Natural killer cell treated with Interleukin-12 subunit alpha and Interleukin-12 subunit beta and Interleukin-15 and Interleukin-18, amount 100 ng/mL, for 72 hours (primary cell): Measurements from ENCODE around the gene MTCH1. TPM values are rescaled to one million over a fixed set of nuclear protein-coding genes. Genes with fewer than 3 reads are reported as not detected.

ENCODE experiments used
- ATAC-seq, 2 donors: fragments of 150-1000 bp; cut with Tn5 transposase in 1 of 2; sonication (Bioruptor Pico), chemical (Tn5 transposase) in 1 of 2; 2 replicates each; pipeline ENCODE4 v1.10.0; 2021
- DNase-seq: peaks from one replicate; pipeline ENCODE4 v3.0.0; 2022; ENCODE audit warnings: low spot score
- H3K27ac Mint-ChIP-seq, 2 donors: 1 replicate in 1 of 2; 2 replicates in 1 of 2; pipeline ENCODE4 v1.8.0; 2022; ENCODE audit warnings: mixed read lengths in 2 of 2, mild to moderate bottlenecking in 1 of 2, moderate library complexity in 1 of 2
- H3K27me3 Mint-ChIP-seq, 2 donors: 1 replicate in 1 of 2; 2 replicates in 1 of 2; pipeline ENCODE4 v1.8.0; 2022; ENCODE audit warnings: mixed read lengths in 2 of 2
- H3K36me3 Mint-ChIP-seq: one replicate; pipeline ENCODE4 v1.8.0; 2022; ENCODE audit warnings: mixed read lengths
- H3K4me1 Mint-ChIP-seq, 2 donors: 1 replicate in 1 of 2; 2 replicates in 1 of 2; pipeline ENCODE4 v1.8.0; 2022; ENCODE audit warnings: low read depth in 2 of 2, mixed read lengths in 2 of 2, mild to moderate bottlenecking in 1 of 2
- H3K4me3 Mint-ChIP-seq: one replicate; pipeline ENCODE4 v1.8.0; 2022; ENCODE audit warnings: mixed read lengths
- H3K9me3 Mint-ChIP-seq: 2 replicates; pipeline ENCODE4 v1.8.0; 2022; ENCODE audit warnings: mixed read lengths
- total RNA-seq, 2 donors: library from RNA; stranded (reverse); gene quantifications; one replicate each; pipeline ENCODE4 v1.2.3, GENCODE V29; 2022

The MTCH1 gene
- total RNA-seq, 2 donors from 2014 or later = 118 to 183 TPM

DNA sequence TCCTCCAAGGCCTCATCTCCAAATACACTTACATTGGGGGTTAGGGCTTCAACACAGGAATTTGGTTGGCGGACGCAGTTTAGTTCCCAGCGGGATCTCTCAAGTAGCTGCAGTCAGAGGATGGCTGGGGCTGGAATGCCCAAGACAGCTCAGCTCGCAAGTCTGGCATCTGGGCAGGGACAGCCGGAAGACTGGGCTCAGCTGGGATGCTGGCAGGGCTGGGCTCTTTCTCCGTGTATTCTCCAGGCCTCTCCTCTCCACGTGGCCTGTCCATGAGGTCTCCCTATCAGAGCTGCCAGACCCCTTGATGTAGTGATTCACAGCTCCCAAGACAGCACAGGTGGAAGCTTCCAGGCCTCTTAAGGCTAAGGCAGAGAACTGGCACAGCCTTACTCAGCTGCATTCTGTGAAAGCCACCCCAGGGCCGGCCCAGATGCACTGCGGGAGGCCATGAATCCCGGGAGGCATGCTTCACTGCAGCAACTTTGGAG, 24.5 kb upstream of the MTCH1 start:
- Mint-ChIP-seq H3K36me3 (no peaks in the 10 kb centered on the region), H3K9me3 (no peaks in the 10 kb centered on the region), H3K4me3 (no peak overlapping the region), H3K27me3 (no peaks in the 10 kb centered on the region), H3K4me1 (peaks cover 16 to 17% of the 10 kb centered on the region in 2 donors), H3K27ac (no peak overlapping the region)
- DNase-seq (no peak), ATAC-seq (no peak)

DNA sequence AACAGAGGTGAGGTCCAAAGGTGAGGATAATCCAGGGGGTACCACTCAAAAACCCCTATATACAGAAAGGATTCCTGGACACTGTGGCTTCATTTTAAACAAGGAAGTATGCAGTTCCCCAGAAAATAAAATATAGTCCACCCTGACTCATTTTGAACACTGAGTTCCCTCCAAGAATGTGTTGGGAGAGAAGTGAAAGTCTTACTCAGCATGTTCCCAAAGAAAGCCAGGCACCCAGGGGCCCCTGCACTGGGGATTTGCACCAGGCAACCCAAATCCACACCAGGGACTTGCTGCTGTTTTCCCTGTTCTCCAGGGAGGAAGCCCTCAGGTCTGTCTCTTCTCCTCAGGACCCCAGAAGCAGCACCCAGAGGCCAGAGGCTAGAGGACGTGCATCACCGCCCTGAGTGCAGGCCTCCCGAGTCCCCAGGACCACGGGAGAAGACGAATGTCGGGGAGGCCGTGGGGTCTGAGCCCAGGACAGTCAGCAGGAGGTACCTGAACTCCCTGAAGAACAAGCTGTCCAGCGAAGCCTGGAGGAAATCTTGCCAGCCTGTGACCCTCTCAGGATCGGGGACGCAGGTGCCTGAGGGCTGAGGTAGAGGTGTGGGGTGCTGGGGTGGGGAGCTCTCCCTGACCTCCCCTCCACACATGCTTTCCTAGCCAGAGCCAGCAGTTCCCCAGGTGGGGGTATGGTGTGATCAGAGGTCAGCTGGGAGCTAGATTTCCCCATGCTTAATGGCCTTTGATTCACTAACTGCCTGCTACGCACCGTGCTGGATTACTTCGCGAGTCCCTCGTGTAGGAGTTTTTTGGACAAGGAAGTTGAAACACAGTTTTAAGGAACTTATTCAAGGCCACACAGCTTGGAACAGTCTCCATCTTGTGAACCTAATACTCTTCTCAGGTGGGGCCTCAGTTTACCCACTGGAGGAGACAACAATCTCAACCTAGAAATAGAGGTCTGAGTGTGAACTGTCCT, 22.8 kb upstream of the MTCH1 start:
- Mint-ChIP-seq H3K9me3 (no peaks in the 10 kb centered on the region), H3K36me3 (no peaks in the 10 kb centered on the region), H3K4me1 (peaks cover 16 to 19% of the 10 kb centered on the region in 2 donors), H3K27me3 (no peaks in the 10 kb centered on the region), H3K4me3 (peak overlapping the region; percentile 45), H3K27ac (peak overlapping the region in 1 of 2 donors; percentile 37)
- DNase-seq (no peak), ATAC-seq (no peak)

DNA sequence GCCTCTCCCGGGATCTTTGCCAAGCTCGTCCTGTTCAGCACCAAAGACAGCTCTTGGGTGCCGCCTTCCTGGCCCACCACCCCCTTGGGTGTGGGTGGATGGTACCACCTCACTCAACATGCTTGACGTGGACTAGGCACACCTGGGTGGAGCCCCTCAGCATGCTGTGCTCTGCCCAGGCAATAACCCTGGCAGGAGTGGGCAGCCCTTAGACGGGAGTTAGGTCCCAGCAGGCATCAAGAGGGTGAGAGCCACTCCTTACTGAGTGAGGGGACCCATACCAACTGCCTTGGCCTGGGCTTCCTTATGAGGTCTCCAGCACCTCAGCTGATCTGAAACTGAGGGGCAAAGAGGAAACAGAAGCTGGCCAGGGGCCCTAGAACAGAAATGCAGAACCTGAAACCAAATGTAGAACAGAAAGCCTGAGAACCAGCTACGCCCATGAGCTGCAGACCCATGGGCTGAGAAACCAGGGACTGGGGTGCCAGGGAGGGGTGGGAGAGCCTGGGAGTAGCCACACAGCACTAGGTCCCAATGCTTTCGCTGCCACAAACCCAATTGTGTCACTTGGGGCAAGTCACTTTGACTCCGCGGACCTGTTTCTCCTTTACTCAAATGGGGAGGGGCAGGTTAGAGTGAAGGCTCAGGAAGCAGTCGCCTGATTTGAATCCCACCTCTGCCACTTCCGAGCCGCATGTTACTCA, 21.5 kb upstream of the MTCH1 start:
- Mint-ChIP-seq H3K4me3 (peak overlapping the region; percentile 45), H3K4me1 (peaks cover 16 to 19% of the 10 kb centered on the region in 2 donors), H3K27me3 (no peaks in the 10 kb centered on the region), H3K27ac (peak overlapping the region; percentile 37 to 39), H3K9me3 (no peaks in the 10 kb centered on the region), H3K36me3 (no peaks in the 10 kb centered on the region)
- DNase-seq = no peak
- ATAC-seq = peak in 1 of 2 donors; percentile 45

DNA sequence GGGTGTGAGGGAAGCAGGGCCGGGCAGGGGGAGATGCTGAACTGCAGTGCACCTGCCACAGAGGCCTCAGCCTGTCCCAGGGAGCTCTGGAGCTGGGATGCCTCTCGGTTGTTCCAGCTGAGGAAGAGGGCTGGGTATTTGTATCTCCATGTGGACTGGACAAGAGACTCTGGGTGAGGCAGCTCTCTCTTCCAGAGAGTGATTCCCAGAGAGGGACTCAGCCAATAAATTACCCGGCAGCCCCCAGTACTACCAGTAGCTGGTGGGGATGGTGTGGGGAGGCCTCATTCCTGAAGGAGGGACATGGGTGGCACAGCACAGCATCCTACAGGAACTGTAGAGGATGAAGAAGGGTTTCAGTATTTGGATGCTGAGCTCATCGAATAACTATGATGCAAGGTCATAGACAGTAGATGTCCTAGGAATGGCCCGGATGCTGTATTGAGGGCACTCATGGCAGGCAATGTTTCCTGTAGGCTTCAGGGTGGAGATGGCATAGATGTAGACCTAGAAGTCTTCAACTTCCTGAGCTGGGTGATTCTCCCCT, 20.9 kb upstream of the MTCH1 start:
- H3K4me3 Mint-ChIP-seq = peak overlapping the region; percentile 40
- H3K27ac Mint-ChIP-seq = peak overlapping the region in 1 of 2 donors; percentile 76
- no peaks in the 10 kb centered on the region for H3K27me3 Mint-ChIP-seq

GRCh38 chr6:37005827-37006567, 20.0 kb upstream of the MTCH1 start:
- Mint-ChIP-seq H3K36me3 (no peaks in the 10 kb centered on the region), H3K4me3 (peak overlapping the region; percentile 40), H3K27me3 (no peaks in the 10 kb centered on the region), H3K27ac (peak overlapping the region; percentile 43 to 76), H3K4me1 (peaks cover 16 to 19% of the 10 kb centered on the region in 2 donors), H3K9me3 (no peaks in the 10 kb centered on the region)
- DNase-seq (no peak), ATAC-seq (no peak)

More for the DNA sequence above, 20.9 kb upstream of the MTCH1 start:
- DNase-seq = no peak
- no peak for ATAC-seq
- H3K4me1 Mint-ChIP-seq = peaks cover 16 to 19% of the 10 kb centered on the region in 2 donors
- no peaks in the 10 kb centered on the region for H3K36me3 Mint-ChIP-seq
- H3K9me3 Mint-ChIP-seq = no peaks in the 10 kb centered on the region

DNA sequence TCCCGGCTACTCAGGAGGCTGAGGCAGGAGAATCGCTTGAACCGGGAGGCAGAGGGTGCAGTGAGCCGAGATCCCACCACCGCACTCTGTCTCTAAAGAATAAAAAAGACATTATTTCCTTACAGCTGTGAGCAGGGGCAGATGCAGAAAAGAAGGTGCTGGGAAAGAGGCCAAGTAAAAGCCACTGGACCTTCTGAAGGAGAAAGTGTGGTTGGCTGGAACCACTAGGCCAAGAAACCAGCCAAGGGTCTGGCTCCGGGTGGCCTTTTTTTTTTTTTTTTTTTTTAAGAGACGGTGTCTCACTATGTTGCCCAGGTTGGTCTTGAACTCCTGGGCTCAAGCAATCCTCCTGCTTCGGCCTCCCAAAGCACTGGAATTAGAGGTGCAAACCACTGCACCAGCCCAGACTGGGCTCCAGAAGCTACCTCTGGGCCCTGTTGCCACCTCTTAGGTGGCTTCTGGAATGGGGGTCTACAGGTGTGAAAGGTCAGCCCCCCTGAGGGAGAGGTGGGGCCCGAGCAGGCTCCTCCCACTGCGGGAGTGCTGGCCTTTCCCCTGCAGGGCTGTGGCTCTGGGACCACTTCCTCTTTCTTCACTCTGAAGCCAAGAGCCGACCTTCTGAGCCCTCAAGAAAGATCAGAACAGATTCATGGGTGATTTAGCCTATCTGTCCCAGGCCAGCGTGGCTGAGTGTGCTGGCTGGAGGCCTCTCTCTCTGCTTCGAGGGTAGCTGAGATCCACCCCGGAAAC, 19.2 kb upstream of the MTCH1 start, which contains the start of gene FGD2:
TSS of gene FGD2 (plus strand) at position 595 of the 750 bp plus-strand sequence. CDS start 163 bp downstream, outside the sequence.
- DNase-seq (no peak), ATAC-seq (peak; percentile 49 to 65)
- H3K36me3 Mint-ChIP-seq = no peaks in the 10 kb centered on the region
- H3K27ac Mint-ChIP-seq = peak within 1 kb of the TSS; percentile 43 to 76
- peak within 1 kb of the TSS; percentile 40 for H3K4me3 Mint-ChIP-seq
- H3K9me3 Mint-ChIP-seq = no peaks in the 10 kb centered on the region
- no peaks in the 10 kb centered on the region for H3K27me3 Mint-ChIP-seq
- peaks cover 16 to 19% of the 10 kb centered on the region in 2 donors for H3K4me1 Mint-ChIP-seq

DNA sequence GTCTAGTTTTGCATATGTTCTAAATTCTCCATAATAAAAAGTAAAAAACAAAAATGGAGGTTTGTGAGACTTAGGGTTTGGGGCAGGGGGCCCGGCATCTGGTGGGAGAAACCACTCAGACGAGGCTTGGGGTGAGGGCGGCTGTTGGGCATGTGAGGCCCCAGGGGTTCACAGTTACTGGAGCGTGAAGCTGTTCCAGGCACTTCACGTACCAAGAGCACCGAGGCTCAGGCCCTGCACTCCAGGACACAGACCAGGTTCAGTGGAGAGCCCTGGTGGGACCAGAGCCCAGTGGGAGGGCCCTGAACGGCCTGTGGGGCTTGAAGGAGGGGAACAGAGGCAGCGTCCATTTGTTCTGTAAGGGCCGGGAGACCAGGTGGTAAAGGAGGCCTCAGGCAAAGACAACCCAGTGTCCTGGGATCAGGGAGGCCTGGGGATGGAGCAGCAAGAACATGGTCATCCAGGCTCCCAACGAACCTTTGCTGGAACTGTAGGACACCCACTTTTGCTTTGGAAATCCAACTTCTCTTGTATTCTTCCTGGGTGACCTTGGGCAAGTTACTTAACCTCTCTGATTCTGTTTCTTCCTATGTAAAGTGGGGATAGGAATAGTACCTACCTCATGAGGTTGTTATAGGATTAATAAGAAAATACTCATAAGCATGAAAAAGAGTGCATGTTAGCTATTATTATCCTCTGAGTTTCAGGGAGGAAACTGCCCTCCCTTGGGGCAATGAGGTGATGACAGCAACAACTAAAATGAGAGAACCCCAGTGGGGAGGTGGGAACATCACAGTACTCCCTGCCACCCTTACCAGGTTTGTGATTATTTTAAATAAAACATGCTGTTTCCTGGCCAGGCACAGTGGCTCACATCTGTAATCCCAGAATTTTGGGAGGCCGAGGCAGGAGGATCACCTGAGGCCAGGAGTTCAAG, 18.3 kb upstream of the MTCH1 start:
- Mint-ChIP-seq H3K4me1 (peaks cover 16 to 19% of the 10 kb centered on the region in 2 donors), H3K27me3 (no peaks in the 10 kb centered on the region), H3K4me3 (peak overlapping the region; percentile 6), H3K36me3 (no peaks in the 10 kb centered on the region), H3K27ac (no peak overlapping the region), H3K9me3 (no peaks in the 10 kb centered on the region)
- ATAC-seq (no peak), DNase-seq (no peak)

DNA sequence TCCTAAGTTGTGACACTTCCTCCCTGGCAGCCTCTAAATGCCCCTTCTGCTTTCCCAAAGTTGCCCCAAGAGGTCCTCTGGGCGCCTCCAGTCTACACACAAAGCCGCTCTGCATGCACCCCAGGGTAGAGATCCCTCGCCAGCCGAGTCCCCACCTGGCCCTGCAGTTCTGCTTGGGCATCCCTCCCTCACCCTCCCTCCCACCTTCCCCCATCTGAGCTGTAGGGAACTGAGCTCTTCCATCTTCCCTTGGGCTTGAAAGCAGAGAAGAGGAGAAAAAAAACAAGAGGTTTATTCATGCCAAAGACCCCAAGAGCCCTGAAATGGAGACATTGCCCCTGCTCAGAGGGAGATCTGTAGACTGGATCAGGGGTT, 13.7 kb upstream of the MTCH1 start:
- ATAC-seq (no peak), DNase-seq (no peak)
- Mint-ChIP-seq H3K27ac (no peak overlapping the region), H3K4me1 (no peaks in the 10 kb centered on the region), H3K36me3 (no peaks in the 10 kb centered on the region), H3K27me3 (no peaks in the 10 kb centered on the region), H3K9me3 (no peaks in the 10 kb centered on the region), H3K4me3 (no peak overlapping the region)

DNA sequence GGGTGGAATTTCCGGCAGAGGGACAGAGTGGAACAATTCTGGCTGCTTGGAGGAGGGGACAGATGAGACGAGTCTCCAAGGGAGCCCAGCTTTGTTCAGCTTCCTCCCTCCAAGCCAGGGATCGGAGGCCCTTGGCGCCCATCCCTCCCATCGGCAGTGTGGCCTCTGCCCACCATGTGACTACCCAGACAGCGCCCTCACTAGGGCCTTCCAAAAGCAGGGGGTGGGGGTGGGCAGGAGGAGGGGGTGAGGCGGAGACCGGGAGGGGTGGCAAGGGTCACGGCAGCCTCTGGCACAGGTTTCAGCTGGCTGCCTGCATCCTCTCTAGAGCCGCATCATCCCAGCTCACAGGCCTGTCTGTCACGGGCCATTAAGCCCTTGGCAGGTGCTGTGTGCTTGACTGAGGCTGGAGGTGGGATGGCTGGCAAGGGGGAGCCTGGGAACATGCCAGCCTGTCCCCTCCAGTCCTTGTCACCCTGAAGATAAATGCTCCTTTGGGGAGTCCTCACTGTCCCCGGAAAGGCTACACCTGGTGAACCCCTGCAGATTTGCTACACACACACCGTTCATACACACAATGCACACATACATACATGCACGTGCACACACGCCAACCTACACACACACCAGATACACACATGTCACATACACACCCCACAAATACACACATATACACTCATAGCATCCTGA, 13.2 kb upstream of the MTCH1 start:
- Mint-ChIP-seq H3K27ac (no peak overlapping the region), H3K9me3 (no peaks in the 10 kb centered on the region), H3K27me3 (no peaks in the 10 kb centered on the region), H3K4me1 (no peaks in the 10 kb centered on the region), H3K4me3 (no peak overlapping the region), H3K36me3 (no peaks in the 10 kb centered on the region)
- no peak for DNase-seq
- no peak for ATAC-seq

GRCh38 chr6:36998723-36999038, 12.7 kb upstream of the MTCH1 start:
- ATAC-seq = no peak
- Mint-ChIP-seq H3K9me3 (no peaks in the 10 kb centered on the region), H3K36me3 (no peaks in the 10 kb centered on the region), H3K27me3 (peaks cover 0 to 3% of the 10 kb centered on the region in 2 donors), H3K4me1 (no peaks in the 10 kb centered on the region), H3K27ac (no peak overlapping the region), H3K4me3 (no peak overlapping the region)
- no peak for DNase-seq

DNA sequence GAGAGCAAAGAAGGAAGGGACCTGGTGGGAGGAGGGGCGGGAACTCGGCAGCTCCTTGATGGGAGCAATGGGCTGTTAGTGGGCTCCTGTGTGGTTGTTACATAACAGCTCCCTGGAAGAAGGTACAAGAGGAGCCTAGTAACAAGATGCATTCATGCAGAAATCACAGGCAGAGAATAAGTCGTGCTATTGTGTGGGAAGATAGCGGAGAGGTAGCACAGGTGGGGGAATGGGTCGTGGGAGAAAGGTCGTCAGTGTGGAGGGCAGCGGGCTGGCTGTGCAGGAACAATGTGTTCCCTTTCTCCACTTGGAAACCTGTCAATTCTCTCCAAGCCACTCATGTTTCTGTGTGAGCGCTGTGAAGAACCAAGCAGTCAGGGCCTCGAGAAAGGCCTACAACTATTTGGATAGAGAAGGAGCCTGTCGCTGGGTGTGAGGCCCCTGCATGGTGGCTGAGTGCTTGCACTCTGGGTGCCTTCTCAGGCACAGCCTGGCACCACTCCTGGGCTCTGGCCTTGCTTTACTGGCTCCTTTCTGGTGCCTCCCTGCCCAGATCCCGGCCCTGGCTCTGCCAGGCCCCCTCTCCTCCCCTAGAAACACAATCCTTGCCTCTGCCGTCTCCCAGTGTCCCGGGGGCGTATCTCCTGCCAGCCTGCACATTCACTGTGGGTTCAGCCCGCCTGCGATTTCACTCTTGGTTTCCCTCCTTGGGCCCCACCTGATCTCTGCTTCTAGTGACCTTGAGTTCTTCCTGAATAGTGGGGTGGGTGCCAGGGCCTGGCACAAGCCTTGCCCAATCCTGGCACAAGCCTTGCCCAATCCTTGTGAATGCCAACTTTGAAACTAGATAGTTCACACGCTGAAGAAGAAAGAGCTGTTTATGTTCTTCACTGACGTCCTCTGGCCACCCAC, 12.1 kb upstream of the MTCH1 start:
- DNase-seq = no peak
- Mint-ChIP-seq H3K9me3 (no peaks in the 10 kb centered on the region), H3K4me1 (no peaks in the 10 kb centered on the region), H3K27me3 (peaks cover 0 to 3% of the 10 kb centered on the region in 2 donors), H3K4me3 (no peak overlapping the region), H3K36me3 (no peaks in the 10 kb centered on the region), H3K27ac (no peak overlapping the region)
- peak in 1 of 2 donors; percentile 51 for ATAC-seq
